ENCODE data around the gene UTP11.

DNA sequence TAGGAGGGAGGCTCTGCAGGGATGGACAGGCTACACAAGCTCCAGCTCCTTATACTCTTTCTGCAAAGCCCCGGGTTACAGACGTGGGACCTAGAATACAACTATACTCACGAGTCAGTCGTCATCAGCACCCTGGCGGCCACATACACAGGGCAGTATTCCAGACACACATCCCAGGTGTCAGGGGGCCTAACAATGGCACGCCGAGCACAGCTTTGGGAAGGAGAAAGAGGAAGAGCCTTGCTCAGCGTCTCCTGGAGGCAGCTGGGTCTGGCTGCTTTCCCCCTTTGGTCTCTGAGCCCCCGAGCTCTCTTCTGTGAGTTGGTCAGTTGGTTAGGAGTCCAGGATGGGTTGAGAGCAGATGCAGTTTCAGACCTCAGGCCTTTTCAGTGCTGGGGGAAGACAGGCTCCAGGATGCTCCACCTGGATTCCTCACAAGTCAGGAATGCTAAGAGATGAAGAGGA lies 38.6 kb downstream of the UTP11 start:
- TF ChIP-seq, protein P1, sequence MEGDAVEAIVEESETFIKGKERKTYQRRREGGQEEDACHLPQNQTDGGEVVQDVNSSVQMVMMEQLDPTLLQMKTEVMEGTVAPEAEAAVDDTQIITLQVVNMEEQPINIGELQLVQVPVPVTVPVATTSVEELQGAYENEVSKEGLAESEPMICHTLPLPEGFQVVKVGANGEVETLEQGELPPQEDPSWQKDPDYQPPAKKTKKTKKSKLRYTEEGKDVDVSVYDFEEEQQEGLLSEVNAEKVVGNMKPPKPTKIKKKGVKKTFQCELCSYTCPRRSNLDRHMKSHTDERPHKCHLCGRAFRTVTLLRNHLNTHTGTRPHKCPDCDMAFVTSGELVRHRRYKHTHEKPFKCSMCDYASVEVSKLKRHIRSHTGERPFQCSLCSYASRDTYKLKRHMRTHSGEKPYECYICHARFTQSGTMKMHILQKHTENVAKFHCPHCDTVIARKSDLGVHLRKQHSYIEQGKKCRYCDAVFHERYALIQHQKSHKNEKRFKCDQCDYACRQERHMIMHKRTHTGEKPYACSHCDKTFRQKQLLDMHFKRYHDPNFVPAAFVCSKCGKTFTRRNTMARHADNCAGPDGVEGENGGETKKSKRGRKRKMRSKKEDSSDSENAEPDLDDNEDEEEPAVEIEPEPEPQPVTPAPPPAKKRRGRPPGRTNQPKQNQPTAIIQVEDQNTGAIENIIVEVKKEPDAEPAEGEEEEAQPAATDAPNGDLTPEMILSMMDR (IDR thresholded peaks at IDR 0.05), result no peak
- no peak for TF ChIP-seq POLR2A (IDR thresholded peaks at IDR 0.05)
